Lower leg skin (tissue), 4 donors: Measurements from ENCODE around the gene LOXL1. TPM values are rescaled to one million over a fixed set of nuclear protein-coding genes. Genes with fewer than 3 reads are reported as not detected.

Experiments used
- DNase-seq, 2 donors: peaks; one replicate each; pipeline ENCODE4 v3.0.0-alpha.2; 2019; ENCODE audit warnings: low spot score in 2 of 2
- H3K4me3 ChIP-seq: fragments of 200-600 bp; sonication (generic); 2 replicates; pipeline ENCODE4 v1.5.1; 2017; ENCODE audit warnings: mild to moderate bottlenecking, low read depth; ENCODE audit not compliant: poor library complexity, severe bottlenecking
- POLR2A ChIP-seq, 2 donors: fragments of 450-650 bp; IDR thresholded peaks; one replicate each; pipeline ENCODE4 v1.6.1; 2016 to 2017; ENCODE audit warnings: antibody characterized with exemption in 2 of 2, mild to moderate bottlenecking in 1 of 2, moderate library complexity in 1 of 2
- WGBS, 2 donors: methylation state at CpG; one replicate each; pipeline ENCODE4 v1.1.5; 2018; 5-methylcytosine and 5-hydroxymethylcytosine counted together
- intact Hi-C: fragments of 100-400 bp; cut with DNase I; formaldehyde crosslinking; loops from one replicate; pipeline ENCODE4 v1.15.0; 2023; ENCODE audit warnings: low total_unique reads
- total RNA-seq, 4 donors: library from RNA; depleted of rRNA; stranded (reverse); fragments of >200 nt; gene quantifications; one replicate each; pipeline ENCODE4 v1.1.0, GENCODE V29; 2016
- TF ChIP-seq, protein P1 (sequence below), 3 donors: fragments of 450-650 bp; IDR thresholded peaks; one replicate each; pipeline ENCODE4 v1.5.1; 2016; ENCODE audit warnings: antibody characterized with exemption in 3 of 3, mild to moderate bottlenecking in 3 of 3, moderate library complexity in 2 of 3

LOXL1 gene
- total RNA-seq, 4 donors from 2014 or later: 4.6 to 8.2 (median 6.6) TPM

DNA sequence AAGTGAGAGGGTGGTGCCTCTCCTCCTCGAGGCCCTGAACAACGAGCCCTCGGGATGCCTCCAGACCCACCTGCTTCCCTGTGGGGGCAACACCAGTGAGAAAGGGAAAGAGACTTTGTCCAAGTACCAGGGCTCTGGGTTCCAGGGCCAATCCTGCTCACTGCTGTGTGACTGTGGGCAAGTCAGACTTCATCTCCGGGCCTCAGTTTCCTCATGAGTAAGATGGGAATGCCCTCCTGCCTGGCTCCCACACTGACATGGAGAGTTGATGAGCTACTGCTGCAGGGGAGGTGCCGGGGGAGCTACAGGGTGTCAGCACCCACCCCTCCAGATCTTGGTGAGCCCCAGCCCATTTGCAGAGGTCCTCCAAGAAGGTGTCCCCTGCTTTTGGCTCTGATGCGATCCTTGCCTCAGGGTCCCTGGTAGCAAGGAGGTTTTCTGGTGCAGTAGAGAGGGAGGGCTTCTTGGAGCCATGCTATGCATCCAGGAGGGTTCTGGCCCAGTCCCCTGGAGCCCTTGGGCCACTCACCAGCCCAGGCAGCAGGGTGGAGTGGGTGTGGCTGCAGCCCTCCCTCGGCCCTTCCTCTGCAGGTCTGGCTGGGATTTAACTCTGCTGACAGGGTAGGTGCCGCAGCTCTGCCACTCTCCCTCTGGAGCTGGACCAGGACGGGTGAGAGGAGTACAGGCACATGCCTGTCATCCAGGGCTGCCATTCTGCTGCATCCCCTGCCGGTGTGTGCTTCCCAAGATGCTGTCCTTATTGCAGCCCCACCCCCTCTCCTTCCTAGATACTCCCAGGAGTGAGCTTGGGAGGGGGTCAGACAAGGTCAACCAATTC, 26.9 kb downstream of the LOXL1 start:
- no peak for TF ChIP-seq POLR2A (IDR thresholded peaks at IDR 0.05)
- TF ChIP-seq, protein P1, sequence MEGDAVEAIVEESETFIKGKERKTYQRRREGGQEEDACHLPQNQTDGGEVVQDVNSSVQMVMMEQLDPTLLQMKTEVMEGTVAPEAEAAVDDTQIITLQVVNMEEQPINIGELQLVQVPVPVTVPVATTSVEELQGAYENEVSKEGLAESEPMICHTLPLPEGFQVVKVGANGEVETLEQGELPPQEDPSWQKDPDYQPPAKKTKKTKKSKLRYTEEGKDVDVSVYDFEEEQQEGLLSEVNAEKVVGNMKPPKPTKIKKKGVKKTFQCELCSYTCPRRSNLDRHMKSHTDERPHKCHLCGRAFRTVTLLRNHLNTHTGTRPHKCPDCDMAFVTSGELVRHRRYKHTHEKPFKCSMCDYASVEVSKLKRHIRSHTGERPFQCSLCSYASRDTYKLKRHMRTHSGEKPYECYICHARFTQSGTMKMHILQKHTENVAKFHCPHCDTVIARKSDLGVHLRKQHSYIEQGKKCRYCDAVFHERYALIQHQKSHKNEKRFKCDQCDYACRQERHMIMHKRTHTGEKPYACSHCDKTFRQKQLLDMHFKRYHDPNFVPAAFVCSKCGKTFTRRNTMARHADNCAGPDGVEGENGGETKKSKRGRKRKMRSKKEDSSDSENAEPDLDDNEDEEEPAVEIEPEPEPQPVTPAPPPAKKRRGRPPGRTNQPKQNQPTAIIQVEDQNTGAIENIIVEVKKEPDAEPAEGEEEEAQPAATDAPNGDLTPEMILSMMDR (IDR thresholded peaks at IDR 0.05): no peak
- H3K4me3 ChIP-seq: no peak overlapping the region
- intact Hi-C loops: no loop called here
- WGBS, 2 donors: 70 to 79% methylated on average over 8 to 10 of the region's 10 CpGs
- DNase-seq: no peak

DNA sequence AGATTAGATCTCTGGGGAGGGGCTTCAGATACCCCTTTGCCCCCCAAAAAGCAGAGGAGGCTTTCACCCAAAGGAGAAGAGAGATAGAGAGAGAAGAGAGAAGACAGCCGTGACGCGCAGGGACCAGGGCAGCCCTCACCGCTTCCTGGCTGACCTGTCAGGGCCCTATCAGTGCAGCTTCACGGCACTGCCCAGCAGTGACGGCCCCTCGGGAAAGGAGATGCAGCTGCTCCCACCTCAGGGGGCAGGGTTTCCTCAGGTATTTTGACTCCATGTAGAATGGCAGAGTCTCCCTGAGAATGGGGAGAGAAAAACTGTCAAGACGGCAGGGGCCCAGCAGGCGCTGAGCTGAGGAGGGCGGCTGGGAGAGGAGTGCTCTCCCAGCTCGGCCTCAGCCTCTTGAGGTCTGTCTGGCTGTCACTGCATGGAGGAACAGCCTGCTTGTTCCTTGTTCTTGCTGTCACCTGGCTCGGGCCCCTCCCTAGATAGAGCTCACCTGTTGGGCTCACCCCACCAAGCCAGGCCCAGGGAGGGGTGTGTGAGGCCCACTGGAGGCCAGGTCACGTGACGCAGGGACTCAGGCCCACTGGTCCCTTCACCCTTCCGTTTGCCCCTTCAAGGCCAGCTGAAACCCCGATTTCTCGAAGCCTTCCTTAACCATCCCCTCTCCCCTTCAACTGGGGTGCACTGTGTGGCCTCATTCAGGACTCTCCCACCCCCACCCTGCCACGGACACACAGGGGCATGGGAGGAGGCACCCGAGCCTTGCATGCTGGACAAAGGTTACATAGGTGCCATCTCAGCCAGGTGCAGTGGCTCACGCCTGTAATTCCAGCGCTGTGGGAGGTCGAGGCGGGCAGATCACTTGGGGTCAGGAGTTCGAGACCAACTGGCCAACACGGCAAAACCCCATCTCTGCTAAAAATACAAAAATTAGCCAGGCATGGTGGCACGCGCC, 28.2 kb downstream of the LOXL1 start:
- intact Hi-C loops: no loop called here
- no peak overlapping the region for H3K4me3 ChIP-seq
- no peak for TF ChIP-seq POLR2A (IDR thresholded peaks at IDR 0.05)
- TF ChIP-seq, protein P1 (IDR thresholded peaks at IDR 0.05): no peak
- 91 to 94% methylated on average over 27 of the region's 27 CpGs for WGBS, 2 donors
- DNase-seq: no peak

DNA sequence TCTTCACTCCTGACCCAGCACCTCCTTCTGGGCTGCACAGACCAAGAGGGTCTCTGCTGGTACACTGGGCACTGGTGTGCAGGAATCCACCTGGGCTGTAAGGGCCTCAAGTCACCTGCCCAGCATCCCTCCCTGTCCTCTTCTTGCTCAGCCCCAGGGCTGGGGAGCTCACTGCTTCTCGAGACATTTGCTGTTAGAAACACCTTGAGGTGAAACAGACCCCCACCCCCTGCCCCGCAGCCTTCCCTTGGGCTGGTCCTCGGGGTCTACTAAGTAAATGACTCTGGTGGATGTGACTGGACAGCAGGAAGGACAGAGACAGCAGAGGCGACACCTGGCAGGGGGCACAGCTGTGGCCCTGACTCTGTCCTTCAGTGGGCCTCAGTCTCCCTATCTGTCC, 29.1 kb downstream of the LOXL1 start:
- intact Hi-C loops: no loop called here
- WGBS, 2 donors: 94 to 100% methylated on average over 4 of the region's 4 CpGs
- DNase-seq: no peak
- H3K4me3 ChIP-seq: no peak overlapping the region
- no peak for TF ChIP-seq POLR2A (IDR thresholded peaks at IDR 0.05)
- TF ChIP-seq, protein P1 (IDR thresholded peaks at IDR 0.05): no peak

- peak in 1 of 2 donors; percentile 76 for DNase-seq
- H3K4me3 ChIP-seq: no peak overlapping the region
- 82 to 84% methylated on average over 11 to 12 of the region's 12 CpGs for WGBS, 2 donors
- intact Hi-C loops: no loop called here
- no peak for TF ChIP-seq POLR2A (IDR thresholded peaks at IDR 0.05)
- TF ChIP-seq, protein P1 (IDR thresholded peaks at IDR 0.05): no peak
Measured at GRCh38 chr15:73955861-73956742, 29.8 kb downstream of the LOXL1 start.

DNA sequence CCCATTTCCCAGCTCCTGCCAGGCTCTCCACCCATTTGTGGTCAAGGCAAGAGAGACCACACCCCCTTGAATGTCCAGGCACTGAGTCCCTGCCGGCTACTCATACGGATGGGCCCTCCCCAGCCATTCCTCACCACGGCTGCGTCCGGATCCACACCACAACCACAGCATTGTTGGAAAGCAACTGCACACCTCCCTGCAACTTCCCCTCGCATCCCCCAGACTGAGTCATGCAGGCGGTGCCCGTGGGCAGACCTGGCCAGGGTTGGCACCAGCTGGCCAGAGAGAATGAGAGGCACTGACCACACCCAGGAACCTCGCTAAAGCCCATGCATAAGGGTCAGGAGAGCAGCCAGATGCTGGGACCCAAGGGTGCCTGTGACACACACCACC, 30.5 kb downstream of the LOXL1 start:
- intact Hi-C loops: no loop called here
- DNase-seq: peak in 1 of 2 donors; percentile 86
- no peak for TF ChIP-seq POLR2A (IDR thresholded peaks at IDR 0.05)
- TF ChIP-seq, protein P1 (IDR thresholded peaks at IDR 0.05): no peak
- no peak overlapping the region for H3K4me3 ChIP-seq
- WGBS, 2 donors: 32 to 41% methylated on average over 9 of the region's 9 CpGs
